Thymus (tissue), 11 donors: ENCODE data around the gene INTS11. TPM values are rescaled to one million over a fixed set of nuclear protein-coding genes. Genes with fewer than 3 reads are reported as not detected.

Experiments used
- DNase-seq, 9 donors: peaks; one replicate each; pipeline ENCODE4 v3.0.0-alpha.2; 2013; ENCODE audit warnings: low spot score in 9 of 9, low read depth in 6 of 9, missing footprints in 1 of 9
- H3K27ac ChIP-seq, 2 donors: one replicate each; pipeline ENCODE4 v1.5.1; 2013; ENCODE audit warnings: control low read depth in 1 of 2, low read depth in 1 of 2, low read length in 1 of 2, mild to moderate bottlenecking in 1 of 2, moderate library complexity in 1 of 2
- H3K27me3 ChIP-seq, 2 donors: one replicate each; pipeline ENCODE4 v1.5.1; 2013; ENCODE audit warnings: low read length in 1 of 2; ENCODE audit not compliant: control insufficient read depth in 2 of 2, insufficient read depth in 1 of 2
- H3K36me3 ChIP-seq, 2 donors: one replicate each; pipeline ENCODE4 v1.5.1; 2013; ENCODE audit warnings: low read length in 1 of 2, mild to moderate bottlenecking in 1 of 2, moderate library complexity in 1 of 2; ENCODE audit not compliant: control insufficient read depth in 2 of 2, insufficient read depth in 2 of 2
- H3K4me1 ChIP-seq, 2 donors: one replicate each; pipeline ENCODE4 v1.5.1; 2013; ENCODE audit warnings: low read length in 2 of 2; ENCODE audit not compliant: control insufficient read depth in 2 of 2, insufficient read depth in 2 of 2
- H3K4me3 ChIP-seq, 2 donors: one replicate each; pipeline ENCODE4 v1.5.1; 2013; ENCODE audit warnings: low read length in 2 of 2, control low read depth in 1 of 2, mild to moderate bottlenecking in 1 of 2
- H3K9me3 ChIP-seq, 2 donors: one replicate each; pipeline ENCODE4 v1.5.1; 2013; ENCODE audit warnings: low read length in 1 of 2, mild to moderate bottlenecking in 1 of 2; ENCODE audit not compliant: control insufficient read depth in 2 of 2, insufficient read depth in 1 of 2
- WGBS: extraction: QIAGEN DNeasy Blood & Tissue Kit; methylation state at CpG from one replicate; pipeline ENCODE4 v1.1.7; 2013; 5-methylcytosine and 5-hydroxymethylcytosine counted together
- polyA plus RNA-seq: library from polyadenylated mRNA; stranded (reverse); fragments of 200-250 nt; gene quantifications from one replicate; pipeline ENCODE4 v1.2.3, GENCODE V29; 2013
- total RNA-seq: library from RNA; stranded (reverse); fragments of 120-200 nt; gene quantifications from one replicate; pipeline ENCODE4 v1.2.4, GENCODE V29; 2013
- donor health status: healthy.

Gene INTS11
- total and polyA plus RNA-seq, 2 donors = 60.8 to 216 TPM

DNA sequence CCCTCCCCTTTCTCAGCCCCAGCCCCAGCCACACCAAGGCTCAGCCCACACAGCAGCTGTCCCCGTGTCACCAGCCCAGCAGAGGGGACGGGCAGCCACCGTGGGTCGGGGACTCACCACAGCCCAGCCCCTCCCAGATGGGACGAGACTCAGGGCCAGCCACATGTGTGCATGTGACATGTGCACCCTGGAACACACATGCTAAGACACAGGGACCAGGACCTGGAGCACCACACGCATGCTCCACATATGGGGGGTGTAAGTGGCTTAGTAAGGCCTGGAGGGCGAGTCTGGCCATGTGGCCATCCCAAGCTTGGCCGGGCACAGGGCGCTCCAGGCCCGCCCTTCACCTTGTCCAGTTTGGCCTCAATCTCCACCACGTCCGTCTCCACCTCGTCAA, 20.7 kb downstream of the INTS11 start:
- Histone ChIP-seq H3K4me1 (peaks cover 18 to 30% of the 10 kb centered on the region in 2 donors), H3K27me3 (no peaks in the 10 kb centered on the region), H3K36me3 (no peaks in the 10 kb centered on the region), H3K27ac (no peak overlapping the region), H3K9me3 (peaks cover 0 to 10% of the 10 kb centered on the region in 2 donors), H3K4me3 (no peak overlapping the region)
- DNase-seq = no peak
- WGBS = 98% methylated on average over 13 of the region's 13 CpGs

DNA sequence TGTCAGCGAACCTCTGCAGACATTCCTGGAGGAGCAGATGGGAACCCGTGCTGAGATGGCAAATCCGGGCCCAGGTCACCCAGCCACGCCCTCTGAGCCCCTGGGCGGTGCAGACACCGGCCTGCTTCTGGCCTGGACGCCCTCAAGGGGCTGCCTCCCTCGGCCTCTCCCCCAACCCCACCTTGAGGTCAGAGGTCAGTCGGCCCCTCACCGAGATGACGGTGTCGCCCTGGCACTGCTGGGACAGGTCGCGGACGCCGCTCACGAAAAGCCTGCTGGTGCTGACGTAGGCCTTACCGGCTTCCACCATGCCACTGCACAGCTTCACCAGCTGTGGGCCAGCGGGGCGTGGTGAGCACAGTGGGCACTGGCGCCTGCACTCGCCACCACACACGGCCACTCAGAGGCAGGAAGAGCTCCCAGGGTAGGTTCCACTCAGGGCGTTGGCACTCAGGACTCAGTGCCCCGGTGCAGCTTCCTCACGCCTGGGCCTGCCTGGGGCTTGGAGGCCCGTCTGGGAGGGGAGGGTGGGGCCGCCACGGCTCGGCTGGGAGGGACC, 21.4 kb downstream of the INTS11 start:
- H3K27me3 ChIP-seq = no peaks in the 10 kb centered on the region
- H3K4me1 ChIP-seq = peaks cover 17 to 30% of the 10 kb centered on the region in 2 donors
- 95% methylated on average over 31 of the region's 31 CpGs for WGBS
- no peak overlapping the region for H3K4me3 ChIP-seq
- no peak overlapping the region for H3K27ac ChIP-seq
- DNase-seq = no peak
- peaks cover 0 to 1% of the 10 kb centered on the region in 2 donors for H3K36me3 ChIP-seq
- H3K9me3 ChIP-seq = peaks cover 0 to 10% of the 10 kb centered on the region in 2 donors

DNA sequence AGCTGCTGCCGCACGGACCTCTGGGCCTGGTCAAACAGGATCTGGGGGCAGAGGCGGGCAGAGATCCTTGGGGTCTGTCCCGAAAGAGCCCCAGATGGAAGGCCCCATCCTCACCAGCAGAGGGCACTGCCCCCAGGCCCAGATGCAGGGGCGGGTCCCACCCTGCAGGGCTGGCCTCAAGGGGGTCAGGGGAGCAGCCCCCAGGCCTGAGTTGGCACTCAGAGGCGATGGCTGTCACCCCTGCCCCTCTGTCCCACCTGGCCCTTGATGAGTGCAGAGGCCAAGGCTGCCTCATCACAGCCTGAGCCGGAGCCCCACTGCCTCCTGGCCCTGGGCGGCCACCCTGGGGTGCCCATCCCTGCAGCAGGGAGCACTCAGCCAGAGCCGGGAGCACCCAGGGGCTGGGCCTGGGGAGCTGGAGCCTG, 22.4 kb downstream of the INTS11 start:
- no peak overlapping the region for H3K27ac ChIP-seq
- no peaks in the 10 kb centered on the region for H3K27me3 ChIP-seq
- H3K4me1 ChIP-seq = peaks cover 17 to 28% of the 10 kb centered on the region in 2 donors
- no peak for DNase-seq
- peaks cover 2 to 6% of the 10 kb centered on the region in 2 donors for H3K36me3 ChIP-seq
- H3K4me3 ChIP-seq = no peak overlapping the region
- H3K9me3 ChIP-seq = peaks cover 0 to 10% of the 10 kb centered on the region in 2 donors
- 97% methylated on average over 9 of the region's 9 CpGs for WGBS

DNA sequence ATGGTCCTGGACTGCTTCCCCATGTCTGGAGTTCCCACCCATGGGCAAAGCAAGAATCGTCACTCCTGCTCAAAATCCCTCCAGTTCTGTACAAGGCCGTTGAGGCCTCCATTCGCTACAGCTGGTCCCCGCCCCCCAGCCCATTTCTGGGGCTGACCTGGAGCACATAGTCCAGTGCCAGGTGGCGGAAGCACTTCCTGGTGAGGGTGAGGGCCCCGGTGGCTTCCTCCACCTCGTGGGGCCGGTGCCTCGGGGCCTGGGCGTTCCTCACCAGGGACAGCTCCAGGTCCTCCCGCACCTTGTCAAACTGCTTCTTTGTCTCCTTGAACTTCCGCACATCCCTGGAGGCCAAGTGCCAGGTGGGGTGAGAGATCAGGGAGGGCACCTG, 24.1 kb downstream of the INTS11 start:
- WGBS = 96% methylated on average over 12 of the region's 12 CpGs
- Histone ChIP-seq H3K4me3 (no peak overlapping the region), H3K9me3 (peaks cover 0 to 8% of the 10 kb centered on the region in 2 donors), H3K27me3 (no peaks in the 10 kb centered on the region), H3K36me3 (peaks cover 4 to 21% of the 10 kb centered on the region in 2 donors), H3K4me1 (peaks cover 11% of the 10 kb centered on the region in 2 donors), H3K27ac (no peak overlapping the region)
- DNase-seq = no peak

DNA sequence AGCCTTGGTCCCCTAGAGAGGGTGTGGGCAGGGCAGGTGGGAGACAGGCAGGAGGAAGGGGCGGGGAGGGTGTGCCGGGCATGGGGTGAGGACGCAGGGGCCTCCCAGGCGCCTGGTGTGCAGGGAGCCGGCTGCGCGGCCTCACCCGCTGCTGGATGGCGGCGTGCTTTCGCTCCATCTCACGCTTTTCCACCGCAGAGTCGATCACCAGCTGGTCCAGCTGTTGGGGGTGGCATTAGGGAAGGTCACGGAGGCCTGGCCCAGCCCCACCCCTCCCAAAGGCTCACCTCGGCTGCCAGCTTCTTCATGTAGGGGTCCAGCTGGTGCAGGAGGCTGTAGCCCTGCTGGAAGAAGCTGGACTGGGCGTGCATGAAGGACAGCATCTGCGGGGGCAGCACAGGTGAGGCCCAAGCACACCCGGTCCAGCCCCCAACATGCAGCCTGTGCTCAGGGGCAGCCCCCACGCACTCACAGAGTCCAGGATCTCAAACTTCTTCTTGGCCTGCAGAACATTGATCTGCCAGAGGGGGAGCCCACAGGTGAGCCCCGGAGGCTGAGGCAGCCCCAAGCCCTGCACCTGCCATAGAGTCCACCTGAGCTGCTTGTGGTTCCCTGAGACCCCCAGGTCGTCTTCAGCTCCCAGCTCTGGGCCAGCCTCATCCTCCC, 24.6 kb downstream of the INTS11 start:
- 95% methylated on average over 22 of the region's 22 CpGs for WGBS
- DNase-seq = peak in 1 of 9 donors; percentile 27
- Histone ChIP-seq H3K4me3 (no peak overlapping the region), H3K27me3 (no peaks in the 10 kb centered on the region), H3K27ac (no peak overlapping the region), H3K9me3 (peaks cover 0 to 7% of the 10 kb centered on the region in 2 donors), H3K4me1 (peaks cover 6% of the 10 kb centered on the region in 2 donors), H3K36me3 (peaks cover 4 to 25% of the 10 kb centered on the region in 2 donors)

DNA sequence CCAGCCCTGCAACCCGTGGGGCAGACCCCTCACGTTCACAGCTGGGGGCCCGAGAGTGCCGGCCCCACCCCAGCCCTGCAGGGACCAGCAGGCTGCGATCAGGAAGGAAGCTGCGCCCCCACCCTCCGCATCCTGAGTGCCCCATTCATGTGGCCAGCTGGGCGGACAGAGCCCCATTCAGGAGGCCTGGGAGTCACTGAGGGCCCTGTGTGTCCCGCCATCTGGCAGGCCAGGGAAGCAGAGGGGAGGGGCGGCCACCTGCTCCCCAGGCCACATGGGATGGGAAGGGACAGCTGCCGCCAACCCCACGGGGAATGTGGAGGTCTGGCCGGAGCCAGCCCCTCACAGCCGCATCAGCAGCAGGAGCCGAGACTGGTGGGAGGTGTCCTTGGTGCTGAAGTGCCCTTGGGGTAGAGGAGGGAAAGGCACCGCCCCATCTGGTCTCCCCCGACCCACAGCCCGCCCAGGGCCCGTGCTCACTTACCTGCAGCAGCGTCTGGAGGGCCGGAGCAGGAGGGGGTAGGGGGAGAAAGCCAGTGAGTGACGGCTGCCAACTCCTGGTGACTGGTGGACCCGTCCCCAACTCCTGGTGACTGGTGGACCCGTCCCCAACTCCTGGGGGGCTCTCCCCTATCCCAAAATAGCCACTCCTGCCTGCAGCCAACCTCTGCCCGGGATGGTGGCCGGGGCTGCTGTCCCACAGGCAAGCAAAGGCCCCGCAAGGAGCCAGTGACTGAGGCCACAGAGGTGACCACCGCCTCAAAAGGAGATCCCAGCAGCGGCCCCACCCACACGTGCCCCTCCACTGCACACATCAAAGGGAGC, 25.4 kb downstream of the INTS11 start:
- Histone ChIP-seq H3K4me1 (no peaks in the 10 kb centered on the region), H3K36me3 (peaks cover 5 to 31% of the 10 kb centered on the region in 2 donors), H3K9me3 (peaks cover 0 to 7% of the 10 kb centered on the region in 2 donors), H3K27ac (no peak overlapping the region), H3K27me3 (no peaks in the 10 kb centered on the region), H3K4me3 (no peak overlapping the region)
- DNase-seq = peak in 1 of 9 donors; percentile 52
- 91% methylated on average over 30 of the region's 30 CpGs for WGBS

DNA sequence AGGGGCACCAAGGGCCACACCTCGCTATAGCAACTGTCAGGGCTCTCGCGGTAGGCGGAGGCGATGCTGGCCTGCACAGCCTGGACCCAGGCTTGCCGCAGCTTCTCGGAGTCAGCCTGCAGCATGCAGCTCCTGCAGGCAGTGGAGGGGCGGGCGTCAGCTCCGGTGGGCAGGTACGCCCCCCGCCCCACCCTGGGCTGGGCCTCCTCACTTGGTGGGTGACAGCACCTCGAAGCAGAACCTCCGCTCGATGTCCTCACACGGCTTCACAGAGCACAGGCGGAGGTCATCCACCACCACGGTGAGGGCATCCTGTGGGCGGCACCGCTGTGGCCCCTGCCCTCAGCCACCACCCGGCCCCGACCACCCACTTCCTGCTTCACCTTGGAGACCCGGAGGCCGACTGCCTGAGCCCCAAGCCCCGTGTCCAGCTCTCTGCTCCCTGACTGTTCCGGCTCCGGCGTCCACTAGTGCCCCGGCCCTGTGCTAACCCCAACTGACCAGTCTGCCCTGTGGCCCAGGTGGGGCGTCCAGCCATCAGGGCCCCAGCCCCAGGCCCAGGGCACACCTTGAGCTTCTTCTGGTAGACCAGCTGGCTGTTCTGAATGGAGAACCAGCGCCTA, 26.5 kb downstream of the INTS11 start:
- Histone ChIP-seq H3K9me3 (peaks cover 0 to 7% of the 10 kb centered on the region in 2 donors), H3K27me3 (no peaks in the 10 kb centered on the region), H3K4me3 (no peak overlapping the region), H3K36me3 (peaks cover 6 to 43% of the 10 kb centered on the region in 2 donors), H3K27ac (no peak overlapping the region), H3K4me1 (no peaks in the 10 kb centered on the region)
- WGBS = 97% methylated on average over 31 of the region's 31 CpGs
- DNase-seq = no peak

DNA sequence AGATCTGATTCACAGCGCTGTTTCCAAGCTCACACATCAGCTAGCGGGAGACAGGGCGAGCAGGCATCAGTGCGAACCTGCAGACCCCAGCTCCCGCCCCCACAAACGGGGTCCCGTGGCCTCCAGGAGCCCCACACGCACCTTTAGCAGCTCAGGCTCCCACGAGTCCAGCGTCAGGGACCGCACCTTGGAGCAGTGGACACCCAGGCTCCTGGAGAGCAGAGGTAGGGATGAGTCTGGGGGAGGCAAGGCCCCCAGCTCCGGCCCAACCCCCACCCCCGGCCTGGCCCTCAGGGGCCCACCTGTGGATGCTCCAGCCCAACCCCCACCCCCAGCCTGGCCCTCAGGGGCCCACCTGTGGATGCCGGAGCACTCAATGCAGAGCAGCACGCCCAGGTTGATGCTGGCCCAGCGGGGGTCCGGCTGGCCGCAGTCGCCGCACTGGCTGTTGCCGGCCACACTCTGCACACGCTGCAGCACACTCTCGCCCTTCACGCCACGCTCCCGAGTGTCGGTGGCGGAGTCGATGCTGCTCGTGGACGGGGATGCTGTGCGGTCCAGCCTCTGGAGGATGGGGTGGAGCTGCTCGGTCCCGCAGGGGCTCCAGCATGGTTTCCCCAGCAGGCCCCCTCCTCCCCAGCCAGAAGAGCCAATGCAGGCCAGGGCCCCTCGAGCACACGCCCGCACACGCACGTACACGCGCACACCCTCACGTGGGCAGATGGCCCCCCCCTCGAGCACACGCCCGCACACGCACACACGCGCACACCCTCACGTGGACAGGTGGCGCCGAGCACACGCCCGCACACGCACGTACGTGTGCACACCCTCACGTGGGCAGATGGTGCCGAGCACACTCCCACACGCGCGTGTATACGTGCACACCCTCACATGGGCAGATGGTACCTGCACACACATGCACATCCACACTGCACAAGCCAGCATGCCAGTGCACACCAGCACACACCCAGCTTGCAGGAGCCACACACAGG, 28.1 kb downstream of the INTS11 start:
- peaks cover 6 to 47% of the 10 kb centered on the region in 2 donors for H3K36me3 ChIP-seq
- H3K4me3 ChIP-seq = no peak overlapping the region
- H3K27me3 ChIP-seq = no peaks in the 10 kb centered on the region
- DNase-seq = no peak
- no peaks in the 10 kb centered on the region for H3K4me1 ChIP-seq
- 96% methylated on average over 62 of the region's 62 CpGs for WGBS
- H3K9me3 ChIP-seq = peaks cover 0 to 7% of the 10 kb centered on the region in 2 donors
- H3K27ac ChIP-seq = no peak overlapping the region
